Endothelial cell (in vitro differentiated cells): ENCODE measurements around the gene SIVA1. TPM values are rescaled to one million over a fixed set of nuclear protein-coding genes. Genes with fewer than 3 reads are reported as not detected.

Experiments used
- DNase-seq: peaks from one replicate; pipeline ENCODE4 v3.0.0; 2021; ENCODE audit warnings: low spot score
- H3K27ac Mint-ChIP-seq: one replicate; pipeline ENCODE4 v1.8.0; 2021; ENCODE audit warnings: mixed read lengths, inconsistent platforms; ENCODE audit not compliant: unreplicated experiment
- H3K27me3 Mint-ChIP-seq: one replicate; pipeline ENCODE4 v1.8.0; 2021; ENCODE audit warnings: mild to moderate bottlenecking, moderate library complexity, mixed read lengths, inconsistent platforms; ENCODE audit not compliant: unreplicated experiment
- H3K36me3 Mint-ChIP-seq: one replicate; pipeline ENCODE4 v1.8.0; 2021; ENCODE audit warnings: mild to moderate bottlenecking, low read depth, mixed read lengths, inconsistent platforms; ENCODE audit not compliant: unreplicated experiment
- H3K4me1 Mint-ChIP-seq: one replicate; pipeline ENCODE4 v1.8.0; 2021; ENCODE audit warnings: mild to moderate bottlenecking, mixed read lengths, inconsistent platforms; ENCODE audit not compliant: unreplicated experiment
- H3K4me3 Mint-ChIP-seq: one replicate; pipeline ENCODE4 v1.8.0; 2021; ENCODE audit warnings: mild to moderate bottlenecking, mixed read lengths, inconsistent platforms; ENCODE audit not compliant: unreplicated experiment
- H3K9me3 Mint-ChIP-seq: one replicate; pipeline ENCODE4 v1.8.0; 2021; ENCODE audit warnings: mixed read lengths, inconsistent platforms; ENCODE audit not compliant: unreplicated experiment
- total RNA-seq: library from RNA; stranded (reverse); fragmentation: NEBNext Ultra II Directional; extraction: Animal tissue kit (Norgen Biotek cat#: 25700); gene quantifications from one replicate; pipeline ENCODE4 v1.2.1, GENCODE V29; 2021; ENCODE audit not compliant: unreplicated experiment
- TF ChIP-seq, protein P1 (sequence below): fragments of 200-600 bp; sonication (generic); IDR thresholded peaks from one replicate; pipeline ENCODE4 v1.5.0; 2021; ENCODE audit warnings: antibody characterized with exemption; ENCODE audit not compliant: unreplicated experiment

The SIVA1 gene
- total RNA-seq, 1 donor from 2014 or later: 84.3 TPM

DNA sequence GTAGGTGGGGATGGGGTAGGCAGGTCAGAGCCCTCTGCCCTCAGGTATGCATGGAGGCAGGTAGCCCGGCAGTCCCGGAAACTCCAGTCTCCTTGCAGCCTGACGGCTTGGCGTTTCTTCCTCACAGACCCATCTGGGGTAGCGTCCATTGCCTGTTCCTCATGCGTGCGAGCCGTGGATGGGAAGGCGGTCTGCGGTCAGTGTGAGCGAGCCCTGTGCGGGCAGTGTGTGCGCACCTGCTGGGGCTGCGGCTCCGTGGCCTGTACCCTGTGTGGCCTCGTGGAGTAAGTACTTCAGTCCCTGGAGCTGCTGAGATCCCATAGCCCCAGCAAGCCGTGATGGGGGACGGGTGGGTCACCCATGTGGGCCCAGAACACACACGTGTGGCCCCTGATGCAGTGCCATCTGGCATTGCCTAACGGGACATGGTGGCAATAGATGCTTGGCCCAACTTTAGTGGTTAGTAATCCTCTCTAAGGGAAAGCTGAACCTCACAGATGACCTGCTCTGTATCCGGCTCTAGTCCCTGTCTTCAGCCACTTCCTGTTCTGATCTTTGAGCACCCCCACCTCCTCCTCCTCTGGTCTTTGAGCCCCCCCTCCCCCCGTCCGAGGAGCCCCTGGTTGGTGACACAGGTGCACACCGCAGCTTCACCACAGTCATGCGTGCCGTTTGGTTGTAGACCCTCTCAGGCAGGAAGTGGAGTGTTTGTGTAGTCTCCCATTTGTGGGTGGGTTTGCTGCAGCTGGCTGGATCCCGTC, 3.7 kb downstream of the SIVA1 start:
- peaks cover 42% of the 10 kb centered on the region for H3K36me3 Mint-ChIP-seq
- DNase-seq: no peak
- no peaks in the 10 kb centered on the region for H3K9me3 Mint-ChIP-seq
- peaks cover 19% of the 10 kb centered on the region for H3K27me3 Mint-ChIP-seq
- peaks cover 14% of the 10 kb centered on the region for H3K4me1 Mint-ChIP-seq
- H3K4me3 Mint-ChIP-seq: no peak overlapping the region
- H3K27ac Mint-ChIP-seq: no peak overlapping the region
- TF ChIP-seq, protein P1, sequence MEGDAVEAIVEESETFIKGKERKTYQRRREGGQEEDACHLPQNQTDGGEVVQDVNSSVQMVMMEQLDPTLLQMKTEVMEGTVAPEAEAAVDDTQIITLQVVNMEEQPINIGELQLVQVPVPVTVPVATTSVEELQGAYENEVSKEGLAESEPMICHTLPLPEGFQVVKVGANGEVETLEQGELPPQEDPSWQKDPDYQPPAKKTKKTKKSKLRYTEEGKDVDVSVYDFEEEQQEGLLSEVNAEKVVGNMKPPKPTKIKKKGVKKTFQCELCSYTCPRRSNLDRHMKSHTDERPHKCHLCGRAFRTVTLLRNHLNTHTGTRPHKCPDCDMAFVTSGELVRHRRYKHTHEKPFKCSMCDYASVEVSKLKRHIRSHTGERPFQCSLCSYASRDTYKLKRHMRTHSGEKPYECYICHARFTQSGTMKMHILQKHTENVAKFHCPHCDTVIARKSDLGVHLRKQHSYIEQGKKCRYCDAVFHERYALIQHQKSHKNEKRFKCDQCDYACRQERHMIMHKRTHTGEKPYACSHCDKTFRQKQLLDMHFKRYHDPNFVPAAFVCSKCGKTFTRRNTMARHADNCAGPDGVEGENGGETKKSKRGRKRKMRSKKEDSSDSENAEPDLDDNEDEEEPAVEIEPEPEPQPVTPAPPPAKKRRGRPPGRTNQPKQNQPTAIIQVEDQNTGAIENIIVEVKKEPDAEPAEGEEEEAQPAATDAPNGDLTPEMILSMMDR: no peak

DNA sequence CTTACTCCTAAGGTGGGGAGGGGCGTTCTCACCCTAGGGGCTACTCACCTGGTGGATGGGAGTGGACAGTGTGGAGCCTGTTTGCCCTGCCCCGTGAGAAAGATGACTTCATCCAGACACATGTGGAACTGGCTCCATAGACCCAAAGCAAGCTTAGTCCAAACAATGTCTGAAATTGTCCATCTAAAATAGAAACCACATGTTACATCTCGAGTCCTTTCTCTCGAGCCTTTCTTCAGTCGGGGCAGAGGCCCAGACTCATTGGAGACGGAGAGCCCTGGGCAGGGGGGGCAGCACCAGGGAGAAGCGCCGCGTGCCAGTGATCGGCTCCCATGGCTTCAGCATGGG, 4.3 kb downstream of the SIVA1 start:
- H3K9me3 Mint-ChIP-seq: no peaks in the 10 kb centered on the region
- peaks cover 45% of the 10 kb centered on the region for H3K36me3 Mint-ChIP-seq
- peaks cover 14% of the 10 kb centered on the region for H3K4me1 Mint-ChIP-seq
- H3K27ac Mint-ChIP-seq: no peak overlapping the region
- peak overlapping the region; percentile 52 for H3K4me3 Mint-ChIP-seq
- peaks cover 19% of the 10 kb centered on the region for H3K27me3 Mint-ChIP-seq
- no peak for DNase-seq
- TF ChIP-seq, protein P1: no peak

- H3K4me1 Mint-ChIP-seq: peaks cover 14% of the 10 kb centered on the region
- TF ChIP-seq, protein P1: no peak
- H3K4me3 Mint-ChIP-seq: no peak overlapping the region
- peaks cover 16% of the 10 kb centered on the region for H3K27me3 Mint-ChIP-seq
- peaks cover 47% of the 10 kb centered on the region for H3K36me3 Mint-ChIP-seq
- H3K9me3 Mint-ChIP-seq: no peaks in the 10 kb centered on the region
- DNase-seq: no peak
- H3K27ac Mint-ChIP-seq: no peak overlapping the region
Observed at GRCh38 chr14:104757681-104758392, 4.9 kb downstream of the SIVA1 start.

DNA sequence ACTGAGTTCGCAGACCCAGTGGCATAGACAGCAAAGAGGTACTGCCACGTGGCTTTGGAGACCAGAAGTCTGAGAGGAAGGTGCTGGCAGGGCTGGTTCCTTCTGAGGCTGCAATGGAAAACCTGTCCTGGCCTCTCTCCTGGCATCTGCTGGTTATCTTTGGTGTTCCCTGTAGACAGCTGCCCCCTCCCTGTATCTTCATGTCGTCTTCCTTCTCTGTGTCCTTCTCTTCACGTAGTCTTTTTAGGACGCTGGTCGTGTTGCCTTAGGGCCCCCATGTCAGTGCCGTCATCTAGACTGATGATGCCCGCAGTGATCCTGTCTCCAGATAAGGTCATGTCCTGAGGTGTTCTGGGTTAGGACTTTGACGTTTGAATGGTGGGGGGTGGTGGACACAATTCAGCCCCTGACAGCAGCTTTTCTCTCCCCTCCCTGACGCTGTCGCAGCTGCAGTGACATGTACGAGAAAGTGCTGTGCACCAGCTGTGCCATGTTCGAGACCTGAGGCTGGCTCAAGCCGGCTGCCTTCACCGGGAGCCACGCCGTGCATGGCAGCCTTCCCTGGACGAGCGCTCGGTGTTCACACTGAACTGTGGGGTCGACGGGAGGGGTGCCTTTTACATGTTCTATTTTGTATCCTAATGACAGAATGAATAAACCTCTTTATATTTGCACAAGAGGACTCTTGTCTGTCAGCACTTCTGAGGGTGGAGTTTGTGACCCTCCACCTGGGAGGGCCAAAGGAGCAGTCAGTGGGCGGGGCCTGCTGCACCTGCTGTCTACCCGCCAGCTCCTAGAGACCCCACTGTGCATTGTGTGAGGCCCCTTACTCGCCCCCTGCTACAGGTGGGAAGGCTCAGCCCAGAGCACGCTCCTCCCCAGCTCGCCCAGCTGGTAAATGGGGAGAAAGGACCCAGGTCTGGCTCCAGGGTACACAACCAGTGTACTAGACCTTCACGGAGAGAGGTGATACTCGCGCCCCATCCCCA, 6.3 kb downstream of the SIVA1 start:
- Mint-ChIP-seq H3K27me3 (peaks cover 9% of the 10 kb centered on the region), H3K36me3 (peaks cover 44% of the 10 kb centered on the region), H3K27ac (no peak overlapping the region), H3K4me3 (no peak overlapping the region), H3K4me1 (peaks cover 7% of the 10 kb centered on the region), H3K9me3 (no peaks in the 10 kb centered on the region)
- no peak for DNase-seq
- TF ChIP-seq, protein P1: no peak
